NK-92 (cell line): ENCODE results near the gene GALNT7.

Experiments used
- DNase-seq: peaks from one replicate; lab custom pipeline; 2025; ENCODE audit not compliant: unreplicated experiment; lab: John Stamatoyannopoulos, UW

Gene GALNT7

DNA sequence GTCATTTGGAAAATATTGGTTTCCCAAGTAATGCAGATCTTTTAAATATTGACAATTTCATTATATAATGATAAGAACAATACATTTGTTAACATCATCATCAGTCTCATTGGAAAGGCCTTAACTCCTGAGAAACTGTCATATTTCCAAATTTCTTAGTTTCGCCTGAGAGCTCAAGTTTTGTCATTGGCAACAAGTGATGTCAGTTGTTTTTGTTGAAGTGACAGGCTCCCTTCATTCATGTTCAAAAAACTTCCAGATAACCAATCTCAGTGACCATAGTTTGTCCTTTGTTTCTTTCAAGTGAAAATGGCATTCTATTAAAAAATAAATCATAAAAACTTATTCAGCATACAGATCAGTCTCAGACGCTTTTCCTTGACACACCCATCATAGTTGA lies 93.8 kb downstream of the GALNT7 start:
- no peak for DNase-seq

- no peak for DNase-seq
These were observed 95.6 kb downstream of the GALNT7 start for GRCh38 chr4:173264245-173264644.

- no peak for DNase-seq
These were observed 96.1 kb downstream of the GALNT7 start for GRCh38 chr4:173264684-173265185.

GRCh38 chr4:173265751-173266150 lies 97.1 kb downstream of the GALNT7 start:
- DNase-seq = no peak

- no peak for DNase-seq
These were observed 99.1 kb downstream of the GALNT7 start for GRCh38 chr4:173267711-173268110.

GRCh38 chr4:173269280-173269679 lies 100.7 kb downstream of the GALNT7 start:
- DNase-seq = no peak

DNA sequence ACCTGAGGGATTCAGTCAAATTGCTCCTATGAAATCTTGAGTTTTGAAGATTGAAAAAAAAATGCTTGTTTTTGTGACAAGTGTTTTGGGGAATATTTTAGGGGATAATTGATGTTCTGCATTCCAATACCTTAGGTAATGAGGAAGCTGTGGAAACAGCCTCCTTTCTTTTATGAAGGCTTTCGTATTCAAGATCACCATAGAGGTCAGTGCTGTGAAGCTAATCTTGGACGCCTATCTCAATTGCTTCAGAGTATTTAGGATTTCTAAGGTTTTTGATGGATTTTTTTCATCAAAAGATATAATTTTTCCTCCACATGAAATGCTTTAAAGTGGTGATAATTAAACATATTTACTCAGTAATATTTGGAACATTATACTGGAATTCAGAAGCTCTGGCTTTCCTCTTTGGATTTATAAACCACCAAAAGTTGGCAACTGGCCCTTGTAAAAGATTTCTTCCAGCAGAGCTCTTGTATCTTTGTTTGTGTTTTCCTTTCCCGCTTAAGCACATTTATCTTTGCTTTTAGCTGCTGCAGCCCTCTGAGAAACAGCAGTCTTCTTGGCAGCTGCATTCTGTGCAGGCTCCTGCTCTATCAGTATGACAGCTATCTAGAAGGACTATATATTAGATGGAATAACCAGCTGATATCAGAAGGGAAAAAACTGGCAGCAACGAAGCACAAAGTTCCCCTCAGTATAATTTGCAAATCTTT lies 101.9 kb downstream of the GALNT7 start:
- DNase-seq = no peak

GRCh38 chr4:173272314-173272713 lies 103.7 kb downstream of the GALNT7 start:
- DNase-seq = no peak

GRCh38 chr4:173272996-173273395 lies 104.4 kb downstream of the GALNT7 start:
- no peak for DNase-seq

DNA sequence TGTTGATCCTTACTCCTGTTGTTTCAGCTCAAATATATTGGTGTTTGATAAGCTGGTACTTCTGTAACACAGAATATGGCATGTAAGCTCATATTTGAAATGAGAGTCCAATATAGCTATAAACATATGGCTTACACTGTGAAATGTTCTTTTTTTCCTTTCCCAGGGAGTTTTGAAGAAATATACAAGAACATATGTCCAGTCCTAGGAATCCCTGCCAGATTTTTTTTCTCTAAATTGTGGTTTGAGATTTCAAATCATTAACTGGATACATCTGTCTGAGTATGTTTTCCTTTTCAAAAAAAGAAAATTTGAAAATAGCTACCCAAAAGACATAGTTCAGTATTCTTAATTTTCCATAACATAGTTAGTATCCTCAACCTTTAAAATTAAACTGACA lies 105.3 kb downstream of the GALNT7 start:
- DNase-seq = no peak

DNA sequence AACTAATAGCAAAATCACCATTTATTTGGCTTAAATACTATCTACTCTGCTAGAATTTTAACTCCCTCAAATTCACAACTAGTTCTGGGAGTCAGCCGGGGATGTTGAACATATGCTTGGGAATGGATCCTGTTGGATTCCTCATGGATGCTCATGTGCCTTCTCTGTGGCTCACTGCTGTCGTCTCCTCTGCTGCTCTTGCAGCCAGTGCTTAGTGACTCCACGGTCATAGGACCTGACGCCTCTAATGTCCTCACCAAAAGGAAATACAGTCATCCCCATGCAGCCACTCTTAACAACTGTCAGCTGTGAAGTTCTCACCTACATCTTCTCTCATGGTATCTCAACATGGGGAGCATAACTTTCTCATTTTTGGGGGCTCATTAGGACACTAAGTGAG lies 106.1 kb downstream of the GALNT7 start:
- no peak for DNase-seq

DNA sequence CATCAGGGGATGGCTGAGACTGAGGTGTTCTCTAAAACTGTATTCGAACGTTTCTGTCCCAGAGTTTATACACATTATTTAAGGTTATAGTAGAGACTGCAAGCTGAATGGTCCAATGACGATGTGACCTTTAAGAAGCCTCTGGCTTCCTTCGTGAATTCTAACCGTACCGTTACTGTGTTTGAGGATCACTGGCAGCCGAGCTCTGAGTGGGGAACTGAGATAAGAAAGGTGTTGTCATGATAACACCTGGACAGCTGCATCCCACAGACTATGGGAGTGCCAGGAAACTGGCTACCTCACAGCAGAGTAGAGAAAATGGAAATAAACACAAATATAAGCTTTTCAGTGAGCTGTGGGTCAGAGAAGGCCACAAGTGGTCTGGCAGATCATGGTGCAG lies 106.5 kb downstream of the GALNT7 start:
- DNase-seq = no peak

DNA sequence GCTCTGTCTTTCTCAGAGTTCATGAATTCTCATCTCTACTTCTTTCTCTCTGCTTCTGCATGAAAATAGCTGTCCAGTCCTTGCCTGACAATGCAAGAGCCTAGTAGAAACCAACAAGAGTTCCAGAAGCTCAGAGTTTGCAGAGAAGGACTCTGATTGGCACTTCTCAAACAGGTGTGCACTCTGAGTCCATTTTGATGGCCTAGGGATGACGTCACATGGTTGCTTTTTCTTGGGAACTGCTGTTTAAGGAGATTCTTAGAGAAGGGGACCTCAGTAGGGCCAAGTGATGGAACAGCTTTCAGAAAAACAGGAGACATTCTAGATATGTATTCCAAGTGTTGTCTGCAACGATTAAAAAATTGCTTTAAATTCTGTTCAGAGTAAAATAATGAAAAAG lies 108.7 kb downstream of the GALNT7 start:
- no peak for DNase-seq

GRCh38 chr4:173280998-173281397 lies 112.4 kb downstream of the GALNT7 start:
- no peak for DNase-seq

DNA sequence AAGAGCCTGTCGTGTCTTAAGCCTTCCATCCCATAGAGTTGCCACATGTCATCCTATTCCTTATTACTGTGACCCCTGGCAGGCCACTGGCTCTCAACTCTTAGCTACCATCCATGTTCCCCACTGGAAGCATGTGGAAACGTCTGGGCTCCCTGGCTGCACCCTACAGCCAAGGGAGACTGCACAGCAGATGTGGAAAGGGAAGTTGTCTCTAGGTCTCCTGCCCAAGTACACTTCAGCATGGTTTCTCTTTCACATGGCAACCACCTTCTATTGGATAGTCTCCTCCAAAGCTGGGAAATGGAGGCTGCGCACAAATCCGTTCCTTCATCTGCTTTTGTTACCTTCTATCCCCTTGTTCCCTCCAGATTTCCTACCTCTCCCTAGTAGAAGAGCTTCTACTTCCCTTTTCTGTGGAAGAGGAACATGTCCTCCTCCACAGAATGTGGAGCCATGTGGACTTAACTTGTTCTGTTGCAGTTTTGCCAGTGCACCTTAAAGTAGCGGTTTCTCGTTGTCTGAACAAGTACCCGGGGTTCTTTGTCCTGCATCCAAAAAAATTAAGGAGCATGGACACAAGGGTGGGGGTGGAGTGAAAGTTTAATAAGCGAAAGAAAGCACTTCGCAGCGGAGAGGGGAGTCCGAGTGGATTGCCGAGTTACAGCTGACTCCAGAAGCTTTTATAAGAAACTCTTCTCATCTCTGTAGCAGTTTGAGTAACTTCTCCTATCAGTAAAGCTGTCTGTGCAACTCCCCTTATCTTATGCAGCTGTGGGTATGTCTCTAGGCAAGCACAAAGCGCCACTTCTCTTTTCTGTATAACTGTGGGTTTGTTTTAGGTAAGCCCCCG lies 113.0 kb downstream of the GALNT7 start:
- DNase-seq = no peak

DNA sequence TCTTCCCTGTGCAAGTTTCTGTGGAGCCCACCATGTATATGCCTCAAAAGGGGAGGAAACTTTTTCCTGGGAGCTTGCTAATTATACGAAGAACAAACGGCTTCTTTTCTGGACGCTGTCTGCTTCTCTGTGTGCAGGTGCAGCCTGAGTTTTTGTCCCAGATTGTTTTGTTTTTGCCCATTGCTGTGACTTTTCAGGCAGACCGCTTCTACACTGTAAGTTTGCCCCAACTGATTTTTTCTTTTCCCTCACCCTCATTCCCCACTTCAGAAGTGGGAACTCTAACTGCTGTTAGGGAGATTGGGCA lies 113.6 kb downstream of the GALNT7 start:
- DNase-seq = no peak

DNA sequence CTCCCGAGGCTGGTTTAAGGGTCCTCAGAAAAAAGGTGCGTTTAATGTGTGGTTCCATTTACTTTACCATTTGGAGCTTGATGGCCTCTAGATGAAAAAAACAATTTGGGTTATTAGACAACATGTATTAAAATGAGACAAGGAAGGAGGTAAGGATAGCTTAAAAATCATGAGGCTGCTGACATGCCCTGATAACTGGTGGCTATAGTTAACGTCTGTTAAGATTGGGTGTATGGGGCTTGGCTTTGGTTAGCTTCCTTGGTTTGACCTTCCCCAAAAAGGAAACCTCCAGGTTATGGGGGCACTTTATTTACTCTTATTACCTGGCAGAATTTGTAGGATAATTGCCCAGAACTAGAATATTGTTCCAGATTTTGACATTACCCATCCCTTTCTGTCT lies 114.0 kb downstream of the GALNT7 start:
- DNase-seq = no peak

DNA sequence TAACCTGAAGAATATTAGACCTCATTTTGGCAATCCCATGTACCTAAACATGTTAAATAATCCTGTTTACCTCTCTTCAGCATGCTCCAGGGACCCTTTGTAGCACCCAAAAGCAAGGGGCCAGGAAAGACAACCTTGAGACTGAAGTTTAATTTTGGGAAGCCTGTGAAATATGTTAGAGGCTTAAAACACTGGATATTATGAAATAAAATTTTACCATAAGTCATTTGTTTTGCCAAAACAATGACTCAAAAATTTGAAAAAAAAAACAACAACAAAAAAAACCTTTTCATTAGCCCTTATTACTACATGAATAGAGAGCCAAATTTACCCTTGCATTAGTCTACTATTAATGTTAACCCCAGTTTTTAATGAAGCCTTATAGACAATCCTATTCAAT lies 115.9 kb downstream of the GALNT7 start:
- DNase-seq = no peak

DNA sequence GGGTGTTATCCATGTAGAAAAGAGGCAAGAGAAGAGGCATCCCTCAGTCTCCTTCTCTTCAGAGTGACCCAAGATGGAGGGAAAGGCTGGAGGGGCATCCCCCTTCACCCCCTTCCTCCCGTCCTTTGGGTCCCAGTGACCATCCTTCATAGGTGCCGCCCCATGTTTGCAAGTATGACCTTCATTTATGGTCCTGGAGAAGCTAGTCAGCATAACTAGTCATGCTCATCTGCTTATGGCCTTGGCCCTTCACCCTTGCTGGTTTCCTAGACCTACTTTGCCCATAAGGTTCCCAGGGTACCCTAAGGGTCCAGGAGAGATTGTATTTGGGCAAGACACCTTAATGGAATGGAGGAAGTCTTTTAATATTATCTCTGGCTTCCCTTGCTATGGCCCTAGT lies 118.9 kb downstream of the GALNT7 start:
- no peak for DNase-seq

GRCh38 chr4:173288296-173288695 lies 119.7 kb downstream of the GALNT7 start:
- no peak for DNase-seq

- DNase-seq = no peak
These were observed 120.2 kb downstream of the GALNT7 start for GRCh38 chr4:173288698-173289352.

DNA sequence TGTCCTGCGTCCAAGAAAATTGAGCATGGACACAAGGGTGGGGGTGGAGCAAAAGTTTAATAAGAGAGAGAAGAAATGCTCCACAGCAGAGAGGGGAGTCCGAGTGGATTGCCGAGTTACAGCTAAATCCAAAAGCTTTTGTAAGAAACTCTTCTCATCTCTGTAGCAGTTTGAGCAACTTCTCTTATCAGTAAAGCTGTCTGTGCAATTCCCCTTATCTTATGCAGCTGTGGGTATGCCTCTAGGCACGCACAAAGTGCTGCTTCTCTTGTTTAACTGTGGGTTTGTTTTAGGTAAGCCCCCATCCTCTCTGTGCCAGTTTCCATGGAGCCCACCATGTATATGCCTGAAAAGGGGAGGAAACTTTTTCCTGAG lies 120.7 kb downstream of the GALNT7 start:
- DNase-seq = no peak
